Fibroblast of villous mesenchyme (primary cell): ENCODE measurements around the gene CHERP. TPM values are rescaled to one million over a fixed set of nuclear protein-coding genes. Genes with fewer than 3 reads are reported as not detected.

Source experiments
- DNase-seq: peaks from one replicate; pipeline ENCODE4 v3.0.0-alpha.2; 2010; ENCODE audit warnings: low read depth
- H3K4me3 ChIP-seq: 2 replicates; pipeline ENCODE4 v1.5.1; 2011; ENCODE audit warnings: low read depth, mild to moderate bottlenecking, low read length
- total RNA-seq: library from RNA; depleted of rRNA; stranded (reverse); fragments of >200 nt; gene quantifications from 2 replicates; pipeline ENCODE4 v1.2.3, GENCODE V29; 2012
- TF ChIP-seq, protein P1 (sequence below): IDR thresholded peaks from 2 replicates; pipeline ENCODE4 v1.5.1; 2012; ENCODE audit warnings: low read depth, mild to moderate bottlenecking, low read length; ENCODE audit not compliant: insufficient read depth

The CHERP gene
- total RNA-seq, 1 donor, result 6.5 TPM

DNA sequence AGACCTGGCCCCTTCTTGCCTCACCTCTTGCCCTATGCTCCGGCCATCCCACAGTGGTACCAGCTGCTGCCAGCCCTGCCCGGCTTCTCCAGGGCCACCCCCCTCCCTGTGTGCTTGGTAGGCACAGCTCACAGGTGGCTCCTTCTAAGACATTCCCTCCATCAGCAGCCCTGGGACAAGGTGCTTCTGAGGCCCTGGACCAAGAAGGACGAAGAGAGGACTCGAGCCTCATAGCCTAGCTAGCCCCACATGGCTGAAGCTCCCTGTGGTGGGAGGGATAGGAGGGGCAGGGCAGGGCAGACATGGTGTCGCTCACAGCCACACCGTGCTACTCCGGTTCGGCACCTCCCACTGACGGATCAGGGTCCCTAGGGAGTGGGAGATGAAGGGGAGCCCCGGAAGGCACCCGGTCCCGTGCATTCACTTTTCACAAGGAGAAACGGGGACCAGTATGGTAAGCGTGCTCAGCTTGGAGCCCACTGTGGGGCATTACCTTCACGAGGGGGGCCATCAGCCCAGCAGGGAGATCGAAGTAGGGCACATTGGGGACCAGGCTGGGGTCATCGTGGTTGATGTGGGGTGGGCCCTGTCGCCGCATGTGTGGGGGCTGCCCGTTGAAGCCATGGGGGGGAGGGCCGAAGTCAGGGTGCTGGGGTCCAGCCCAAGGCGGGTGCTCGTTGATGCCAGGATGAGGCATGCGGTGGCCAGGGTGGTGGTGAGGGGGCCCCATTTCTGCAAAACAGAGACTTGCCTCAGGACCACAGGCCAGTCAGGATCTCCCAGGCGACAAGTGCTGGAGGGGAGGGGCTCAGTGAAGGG is 19.5 kb downstream of the CHERP start:
- DNase-seq, result no peak

DNA sequence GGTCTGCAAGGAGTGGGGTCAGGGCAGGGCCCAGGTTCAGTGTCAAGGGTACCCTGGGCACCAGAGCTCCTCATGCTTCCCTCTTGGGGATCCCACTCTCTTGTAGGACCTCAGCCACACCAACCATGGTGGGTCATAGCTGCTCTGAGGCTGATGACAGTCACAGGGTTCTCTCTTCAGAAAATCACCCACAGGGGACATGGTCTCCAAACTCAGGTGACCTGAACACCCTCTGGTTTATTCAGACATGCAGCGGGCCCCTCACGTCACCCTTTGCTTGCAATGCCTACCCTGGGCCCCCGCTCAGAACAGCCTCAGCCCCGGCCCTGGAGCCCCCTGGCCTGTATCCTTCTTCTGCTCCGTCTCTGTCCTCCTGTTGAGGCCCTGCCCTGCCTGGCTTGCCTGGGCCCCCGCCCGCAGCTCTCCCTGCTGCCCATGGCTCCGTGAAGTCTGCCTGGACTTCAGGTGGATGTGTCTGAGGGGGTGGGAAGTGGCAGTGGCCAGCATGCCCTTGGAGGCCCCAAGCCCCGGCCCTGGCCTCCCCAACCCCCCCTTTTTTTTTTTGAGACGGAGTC is 20.4 kb downstream of the CHERP start:
- TF ChIP-seq, protein P1, sequence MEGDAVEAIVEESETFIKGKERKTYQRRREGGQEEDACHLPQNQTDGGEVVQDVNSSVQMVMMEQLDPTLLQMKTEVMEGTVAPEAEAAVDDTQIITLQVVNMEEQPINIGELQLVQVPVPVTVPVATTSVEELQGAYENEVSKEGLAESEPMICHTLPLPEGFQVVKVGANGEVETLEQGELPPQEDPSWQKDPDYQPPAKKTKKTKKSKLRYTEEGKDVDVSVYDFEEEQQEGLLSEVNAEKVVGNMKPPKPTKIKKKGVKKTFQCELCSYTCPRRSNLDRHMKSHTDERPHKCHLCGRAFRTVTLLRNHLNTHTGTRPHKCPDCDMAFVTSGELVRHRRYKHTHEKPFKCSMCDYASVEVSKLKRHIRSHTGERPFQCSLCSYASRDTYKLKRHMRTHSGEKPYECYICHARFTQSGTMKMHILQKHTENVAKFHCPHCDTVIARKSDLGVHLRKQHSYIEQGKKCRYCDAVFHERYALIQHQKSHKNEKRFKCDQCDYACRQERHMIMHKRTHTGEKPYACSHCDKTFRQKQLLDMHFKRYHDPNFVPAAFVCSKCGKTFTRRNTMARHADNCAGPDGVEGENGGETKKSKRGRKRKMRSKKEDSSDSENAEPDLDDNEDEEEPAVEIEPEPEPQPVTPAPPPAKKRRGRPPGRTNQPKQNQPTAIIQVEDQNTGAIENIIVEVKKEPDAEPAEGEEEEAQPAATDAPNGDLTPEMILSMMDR, result no peak
- no peak overlapping the region for H3K4me3 ChIP-seq
- no peak for DNase-seq

More for the DNA sequence above, 19.5 kb downstream of the CHERP start:
- TF ChIP-seq, protein P1, result no peak
- no peak overlapping the region for H3K4me3 ChIP-seq

DNA sequence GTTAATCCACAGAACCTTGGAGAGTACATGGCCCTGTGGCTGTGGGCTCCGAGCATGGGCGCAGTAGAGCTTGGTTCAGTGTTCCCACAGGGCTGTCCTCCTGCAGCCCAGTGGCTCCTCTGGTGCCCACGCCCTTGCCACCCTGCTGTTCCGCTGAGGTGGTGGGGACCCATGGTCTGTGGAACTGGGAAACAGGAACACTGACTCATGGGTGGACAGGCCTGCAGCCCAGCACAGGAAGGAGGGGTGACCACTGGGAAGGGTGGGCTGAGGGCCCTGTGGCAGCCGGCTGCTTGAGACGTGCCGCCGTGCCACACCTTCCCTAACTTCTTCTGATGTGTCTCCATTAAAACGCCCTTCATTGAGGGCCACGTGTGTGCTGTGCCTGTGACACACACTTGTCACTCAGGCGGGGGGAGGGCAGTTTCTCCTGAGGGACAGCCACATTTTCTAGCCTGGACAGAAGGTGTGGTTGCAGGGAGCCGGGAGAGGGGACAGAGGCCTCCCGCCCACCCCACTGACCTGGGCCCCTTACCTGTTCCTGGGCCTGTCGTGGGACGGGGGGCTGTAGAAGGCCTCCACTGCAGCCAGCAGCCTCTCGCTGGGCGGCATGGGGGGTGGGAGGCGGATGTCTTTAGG is 21.1 kb downstream of the CHERP start:
- no peak for DNase-seq
- no peak overlapping the region for H3K4me3 ChIP-seq
- TF ChIP-seq, protein P1, result no peak

DNA sequence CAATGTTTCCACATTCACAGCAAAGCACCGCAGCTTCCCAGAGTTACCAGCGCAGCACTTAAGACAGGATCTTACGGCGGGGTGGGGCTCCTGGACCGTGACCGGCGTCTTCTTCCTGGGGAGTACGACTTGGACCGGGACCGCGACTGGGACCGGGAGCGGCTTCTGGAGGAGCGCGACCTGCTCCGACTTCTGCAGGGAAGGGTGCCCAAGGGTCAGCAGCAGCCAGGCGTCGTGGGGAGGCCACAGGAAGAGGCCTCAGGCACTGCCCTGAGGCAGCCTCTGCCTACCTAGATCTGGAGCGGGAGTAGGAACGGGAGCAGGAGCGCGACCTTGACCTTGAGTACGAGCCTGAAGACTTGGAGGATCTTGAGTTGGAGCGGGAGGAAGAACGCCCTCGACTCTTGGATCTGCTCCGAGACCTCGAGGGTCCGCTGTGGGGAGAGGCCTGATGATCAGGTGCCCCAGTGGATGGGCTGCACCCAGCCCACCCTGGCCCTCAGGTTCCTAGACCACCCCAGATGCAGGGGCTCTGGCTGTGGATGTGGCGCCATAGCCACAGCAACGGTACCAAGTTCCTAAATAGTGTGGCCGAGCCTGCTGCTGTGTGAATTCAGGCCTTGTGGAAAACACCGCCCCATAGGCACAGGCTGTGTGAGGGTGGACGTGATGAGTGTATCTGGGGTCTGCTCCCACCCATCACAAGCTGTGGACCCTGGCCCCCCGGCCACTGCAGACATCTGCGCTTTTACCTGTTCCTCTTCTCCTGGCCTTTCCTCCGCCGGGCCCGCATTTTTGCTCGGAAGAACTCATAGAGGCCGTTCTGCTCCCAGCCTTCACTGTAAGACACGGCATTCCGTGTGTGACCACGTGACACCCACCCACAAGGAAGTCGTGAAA is 21.9 kb downstream of the CHERP start:
- no peak for DNase-seq
- TF ChIP-seq, protein P1, result no peak
- H3K4me3 ChIP-seq, result no peak overlapping the region

DNA sequence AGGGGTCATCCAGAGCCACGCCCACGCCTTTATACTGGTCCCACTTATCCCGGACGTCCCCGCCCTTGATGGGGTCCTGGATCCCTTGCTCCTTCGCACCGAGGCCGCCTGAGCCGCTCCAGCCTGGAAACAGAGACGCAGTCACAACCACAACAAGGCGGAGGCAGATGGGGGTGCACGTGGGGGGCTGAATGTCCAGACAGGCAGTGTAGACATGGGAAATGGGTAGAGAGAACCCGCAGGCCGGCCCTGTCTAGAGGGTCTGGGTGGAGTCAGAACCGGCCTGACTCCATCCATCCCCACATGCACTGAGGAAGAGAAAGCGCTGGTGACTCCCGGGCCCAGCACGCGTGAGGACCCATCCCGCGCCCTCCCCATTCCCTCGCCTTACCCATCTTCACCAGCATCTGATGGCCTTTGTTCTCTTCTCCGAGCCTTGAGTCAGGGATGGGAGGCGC is 23.0 kb downstream of the CHERP start:
- no peak for DNase-seq

More for the DNA sequence above, 23.0 kb downstream of the CHERP start:
- H3K4me3 ChIP-seq, result no peak overlapping the region
- TF ChIP-seq, protein P1, result no peak
